GM03348 (cell line): ENCODE measurements around the gene KIN.
A peak's percentile ranks its signal among the peaks of the same experiment; 100 is the strongest.
"Not testable (repeated sequence)": the region's sequence is repeated elsewhere in the genome, so short reads cannot be mapped to it uniquely, and the experiment has no call there.

ENCODE experiments used
- DNase-seq: peaks from one replicate; pipeline ENCODE4 v3.0.0; 2012; ENCODE audit warnings: low spot score

KIN gene, protein sequence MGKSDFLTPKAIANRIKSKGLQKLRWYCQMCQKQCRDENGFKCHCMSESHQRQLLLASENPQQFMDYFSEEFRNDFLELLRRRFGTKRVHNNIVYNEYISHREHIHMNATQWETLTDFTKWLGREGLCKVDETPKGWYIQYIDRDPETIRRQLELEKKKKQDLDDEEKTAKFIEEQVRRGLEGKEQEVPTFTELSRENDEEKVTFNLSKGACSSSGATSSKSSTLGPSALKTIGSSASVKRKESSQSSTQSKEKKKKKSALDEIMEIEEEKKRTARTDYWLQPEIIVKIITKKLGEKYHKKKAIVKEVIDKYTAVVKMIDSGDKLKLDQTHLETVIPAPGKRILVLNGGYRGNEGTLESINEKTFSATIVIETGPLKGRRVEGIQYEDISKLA

DNA sequence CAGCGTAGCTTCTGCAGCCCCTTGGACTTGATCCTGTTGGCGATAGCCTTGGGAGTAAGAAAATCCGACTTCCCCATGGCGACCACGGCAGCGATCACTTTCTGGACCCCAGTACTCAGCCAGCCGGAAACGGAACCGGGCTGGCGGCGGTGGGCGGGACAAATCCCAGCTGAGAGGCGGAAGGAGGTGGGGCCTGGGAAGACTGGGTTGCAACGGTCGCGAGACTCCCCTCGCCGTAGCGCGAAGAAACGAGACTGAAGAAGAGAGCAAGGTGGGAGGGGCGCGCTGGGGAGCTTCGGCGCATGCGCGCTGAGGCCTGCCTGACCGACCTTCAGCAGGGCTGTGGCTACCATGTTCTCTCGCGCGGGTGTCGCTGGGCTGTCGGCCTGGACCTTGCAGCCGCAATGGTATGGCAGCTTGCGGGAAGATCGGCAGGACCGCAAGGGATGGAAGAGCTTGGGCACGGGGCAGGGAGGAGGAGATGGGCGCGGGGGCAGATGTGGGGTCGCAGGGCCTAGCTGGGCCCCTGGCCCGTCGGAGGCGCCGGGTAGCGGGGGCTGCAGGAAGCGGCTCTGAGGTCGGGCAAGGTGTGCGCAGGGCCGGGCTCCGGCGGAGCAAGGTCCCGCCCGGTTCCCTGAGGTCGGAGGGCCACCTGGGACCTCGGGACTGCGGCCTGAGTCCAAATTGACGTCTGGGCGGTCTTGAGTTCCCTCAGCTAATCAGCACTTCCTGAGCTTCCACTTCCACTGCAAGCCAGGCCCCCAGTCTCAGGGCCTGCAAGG is at the start of gene KIN, which contains the start of gene ATP5F1C:
Gene KIN (minus strand): TSS at position 137 of the 782 bp plus-strand sequence. CDS start 60 bp downstream, at position 77.
Gene ATP5F1C (plus strand): TSS at position 321 of the 782 bp plus-strand sequence. CDS start 31 bp downstream, at position 352.
- DNase-seq: peak; percentile 99

DNA sequence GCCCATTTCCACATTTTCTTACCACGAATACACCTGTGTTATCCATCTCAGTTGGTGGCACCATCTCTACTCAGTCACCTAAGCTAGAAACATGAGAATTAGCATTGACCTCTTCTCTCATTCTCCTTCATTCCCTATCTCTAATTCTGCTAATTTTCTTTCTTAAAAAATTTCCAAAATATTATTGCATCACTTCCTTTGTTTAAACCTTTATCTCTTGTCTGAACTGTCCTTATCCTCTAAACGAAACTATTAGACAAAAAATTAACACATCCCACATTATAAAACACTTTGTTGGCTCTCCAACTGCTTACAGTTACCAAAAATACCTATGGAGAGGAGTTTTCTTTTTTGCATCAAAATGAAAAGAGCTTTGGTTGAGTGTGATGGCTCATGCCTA is 48.8 kb upstream of the KIN start:
- no peak for DNase-seq

DNA sequence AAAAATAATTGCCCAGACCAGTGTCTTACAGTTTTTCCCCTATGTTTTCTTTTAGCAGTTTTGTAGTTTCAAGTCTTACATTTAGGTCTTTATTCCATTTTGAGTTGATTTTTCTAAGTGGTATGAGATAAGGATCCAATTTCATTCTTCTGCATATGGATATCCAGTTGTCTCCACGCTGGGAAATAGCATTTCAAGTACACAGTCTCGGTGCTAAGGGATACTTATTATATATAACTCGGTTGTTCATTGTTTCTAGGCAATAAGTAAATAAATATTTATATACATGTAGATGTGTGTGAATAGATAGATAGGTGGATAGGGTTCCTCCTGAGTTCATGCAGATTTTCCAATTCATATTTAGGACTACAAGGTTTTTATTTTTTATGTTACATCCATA is 46.5 kb upstream of the KIN start:
- no peak for DNase-seq

DNA sequence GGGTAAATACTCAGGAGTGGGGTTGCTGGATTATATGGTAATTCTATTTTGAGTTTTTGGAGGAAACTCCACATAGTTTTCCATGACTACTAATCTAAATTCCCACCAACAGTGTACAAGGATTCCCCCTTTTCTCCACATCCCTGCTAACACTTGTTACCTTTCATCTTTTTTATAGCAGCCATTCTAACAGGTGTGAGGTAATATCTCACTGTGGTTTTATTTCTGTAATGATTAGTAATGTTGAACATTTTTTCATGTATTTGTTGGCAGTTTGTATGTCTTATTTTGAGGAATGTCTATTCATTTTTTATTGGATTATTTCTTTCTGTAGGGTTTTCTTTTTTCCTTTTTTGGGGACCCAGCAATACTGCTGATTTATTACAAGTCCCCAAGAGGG is 45.4 kb upstream of the KIN start:
- DNase-seq: no peak

DNA sequence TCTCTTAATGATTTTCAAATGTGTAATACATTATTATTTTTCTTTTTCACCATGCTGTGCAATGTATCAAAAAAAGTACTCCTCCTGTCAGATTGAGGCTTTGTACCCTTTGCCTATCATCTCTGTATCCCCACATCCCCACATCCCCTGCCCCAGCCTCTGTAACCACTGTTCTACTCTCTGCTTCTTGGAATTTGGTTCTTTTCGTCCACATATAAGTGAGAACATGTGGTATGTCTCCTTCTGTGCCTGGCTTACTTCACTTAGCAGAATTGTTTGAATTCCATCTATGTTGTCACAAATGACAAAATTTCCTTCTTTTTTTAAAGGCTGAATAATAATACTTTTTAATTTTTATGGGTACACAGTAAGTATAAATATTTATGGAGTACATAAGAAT is 44.3 kb upstream of the KIN start:
- DNase-seq: peak; percentile 20

DNA sequence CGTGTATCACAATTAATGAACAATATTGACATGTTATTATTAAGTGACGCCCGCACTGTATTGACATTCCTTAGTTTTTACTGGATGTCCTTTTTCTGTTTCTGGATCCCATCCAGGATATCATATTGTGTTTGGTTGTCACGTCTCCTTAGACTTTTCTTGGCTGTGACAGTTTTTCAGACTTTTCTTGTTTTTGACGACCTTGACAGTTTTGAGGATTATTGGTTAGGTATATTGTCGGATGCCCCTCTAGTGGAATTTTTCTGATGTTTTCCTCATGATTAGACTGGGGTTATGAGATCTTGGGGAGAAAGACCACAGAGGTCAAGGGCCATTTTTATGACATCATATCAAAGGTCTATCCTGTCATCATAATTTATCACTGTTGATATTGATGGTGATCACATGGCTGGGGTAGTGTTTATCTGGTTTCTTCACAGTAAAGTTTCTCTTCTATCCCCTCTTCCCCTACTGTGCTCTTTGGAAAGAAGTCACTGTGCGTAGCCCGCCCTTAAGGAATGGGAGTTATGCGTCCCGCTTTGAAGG is 41.6 kb upstream of the KIN start:
- DNase-seq: no peak

DNA sequence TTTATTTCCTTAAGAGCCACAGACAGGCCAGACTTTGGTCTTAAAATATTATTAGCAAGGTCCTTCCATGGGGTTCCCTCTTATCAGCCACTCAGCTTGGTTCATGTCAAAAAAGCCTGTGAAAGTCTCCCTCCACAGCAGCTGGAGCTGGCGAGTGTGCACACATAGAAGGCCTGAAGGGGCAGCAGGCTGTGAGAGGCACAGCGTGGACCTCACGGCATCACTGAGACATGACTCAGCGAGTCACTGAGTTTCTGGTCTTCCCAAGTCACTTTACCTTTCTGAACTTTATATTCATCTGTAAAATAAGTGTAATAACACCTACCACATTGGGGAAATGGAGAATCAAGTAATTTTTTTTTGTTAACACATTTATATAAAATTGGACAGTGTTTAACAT is 39.2 kb upstream of the KIN start:
- no peak for DNase-seq

DNA sequence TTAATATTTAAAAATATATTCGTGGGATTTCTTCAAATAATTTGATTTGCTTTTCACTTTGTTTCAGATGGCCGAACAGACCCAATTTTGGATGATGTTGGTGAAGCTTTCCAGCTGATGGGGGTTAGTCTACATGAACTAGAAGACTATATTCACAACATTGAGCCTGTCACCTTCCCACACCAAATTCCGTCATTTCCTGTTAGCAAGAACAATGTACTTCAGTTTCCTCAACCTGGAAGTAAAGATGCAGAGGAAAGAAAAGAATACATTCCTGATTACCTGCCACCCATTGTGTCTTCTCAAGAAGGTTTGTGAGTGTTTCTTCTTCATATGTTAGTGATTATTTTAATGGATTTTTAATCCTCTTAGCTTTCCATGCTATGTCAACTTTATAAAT is 36.5 kb upstream of the KIN start:
- DNase-seq: no peak

DNA sequence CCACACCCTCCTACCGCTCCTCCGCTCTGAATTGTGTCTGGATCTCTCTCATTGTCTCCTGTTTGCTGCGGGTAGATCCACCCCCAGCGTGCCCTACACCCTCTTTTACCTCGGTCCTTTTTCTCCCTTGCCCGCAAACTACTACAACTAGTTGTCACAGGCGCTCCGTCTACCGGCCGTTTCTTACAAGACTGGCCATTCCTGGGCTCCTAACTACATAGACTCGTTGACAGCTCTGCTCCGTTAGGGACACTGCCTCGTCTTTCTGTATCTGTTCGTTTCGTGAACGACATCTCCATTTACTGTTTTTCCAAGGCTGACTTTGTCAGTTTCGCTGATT is 31.3 kb upstream of the KIN start:
- peak; percentile 66 for DNase-seq

DNA sequence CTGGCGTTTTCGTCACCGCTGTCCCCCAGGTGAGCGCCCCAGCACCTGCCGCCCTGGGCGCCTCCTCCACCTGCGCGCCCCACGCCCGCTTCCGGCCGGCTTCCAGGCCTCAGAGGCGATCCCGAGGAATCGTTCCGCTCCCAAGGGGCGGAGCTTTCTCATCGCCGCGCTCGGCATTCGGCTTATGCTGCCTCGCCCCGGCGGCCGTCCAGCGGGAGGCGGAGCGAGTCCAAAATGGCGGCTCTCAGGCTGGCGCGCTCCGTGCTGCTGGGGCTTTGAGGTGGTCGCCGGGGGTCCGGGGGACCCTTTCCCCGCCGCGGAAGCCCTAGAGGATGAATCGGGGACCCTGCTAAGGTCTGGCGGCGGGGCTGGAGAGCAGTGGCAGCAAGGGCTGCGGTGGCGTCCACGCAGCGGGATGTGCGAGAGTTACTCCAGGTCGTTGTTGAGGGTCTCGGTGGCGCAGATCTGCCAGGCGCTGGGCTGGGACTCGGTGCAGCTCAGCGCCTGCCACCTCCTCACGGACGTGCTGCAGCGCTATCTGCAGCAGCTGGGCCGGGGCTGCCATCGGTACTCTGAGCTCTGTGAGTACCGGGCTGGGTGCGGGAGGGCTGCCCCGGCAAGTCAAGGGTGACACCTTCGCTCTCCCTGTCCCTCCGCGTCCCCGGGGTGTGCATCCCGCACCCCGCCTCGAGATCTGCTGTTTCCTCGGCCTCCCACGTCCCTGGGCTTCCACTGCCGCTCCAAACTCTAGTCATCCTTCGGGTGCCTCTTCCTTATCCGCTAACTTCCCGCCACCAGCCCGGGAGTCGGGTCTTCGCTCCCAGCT is 30.7 kb upstream of the KIN start, which contains the start of gene TAF3:
Gene TAF3 (plus strand): TSS at position 211 of the 826 bp plus-strand sequence. CDS start 205 bp downstream, at position 416.
- DNase-seq: peak; percentile 95

DNA sequence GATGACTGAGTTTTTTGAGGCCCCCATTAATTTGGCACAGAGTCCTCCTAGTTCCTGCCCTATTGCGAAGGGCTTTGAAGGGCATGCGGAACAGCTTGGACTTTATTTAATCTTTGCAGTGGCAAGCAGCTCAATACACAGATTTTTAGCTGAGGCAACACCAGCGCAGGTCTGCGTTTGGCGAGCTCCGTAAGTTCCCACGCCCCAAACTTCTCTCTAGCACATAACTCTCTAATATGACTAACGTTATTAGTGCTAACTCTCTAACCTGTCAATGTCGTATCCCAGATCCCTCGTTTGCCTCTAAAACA is 30.1 kb upstream of the KIN start:
- DNase-seq: peak; percentile 7

DNA sequence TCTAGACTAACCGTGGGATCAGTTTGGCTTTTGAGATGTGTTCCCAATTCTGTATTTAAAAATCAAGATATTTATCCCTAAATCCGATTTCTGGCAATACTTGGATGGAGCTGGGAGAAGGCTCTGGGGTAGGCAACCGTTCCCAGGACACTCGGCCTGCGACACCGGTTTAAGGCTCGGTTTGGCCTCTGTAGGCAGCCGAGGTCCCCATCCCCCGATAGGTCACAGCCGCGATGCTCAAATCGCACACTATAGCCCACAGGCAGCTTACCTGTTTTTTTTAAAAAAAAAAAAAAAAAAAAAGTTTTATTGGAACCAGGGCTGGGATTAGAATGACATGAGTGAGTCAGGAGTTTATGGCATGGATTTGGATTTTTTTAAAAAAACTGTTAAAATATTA is 29.8 kb upstream of the KIN start:
- no peak for DNase-seq

DNA sequence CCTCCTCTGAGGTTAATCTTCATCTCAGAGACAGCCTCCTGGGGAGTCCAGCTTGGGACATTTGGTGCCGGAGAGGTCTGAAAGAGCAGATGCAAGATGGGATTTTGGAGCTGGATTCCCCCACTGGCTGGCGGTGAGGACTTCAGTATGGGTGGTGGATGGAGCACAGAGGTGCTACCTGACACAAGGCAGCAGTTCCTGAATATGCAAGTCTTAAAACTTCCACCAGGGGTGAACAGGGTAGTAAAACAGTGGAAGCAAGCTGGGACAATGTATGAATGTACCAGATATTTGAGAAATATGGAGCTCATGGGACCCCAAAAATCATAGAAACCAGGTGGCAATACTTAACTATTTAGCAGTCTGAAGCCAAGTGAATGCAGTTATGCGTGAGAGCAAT is 25.7 kb upstream of the KIN start:
- no peak for DNase-seq

DNA sequence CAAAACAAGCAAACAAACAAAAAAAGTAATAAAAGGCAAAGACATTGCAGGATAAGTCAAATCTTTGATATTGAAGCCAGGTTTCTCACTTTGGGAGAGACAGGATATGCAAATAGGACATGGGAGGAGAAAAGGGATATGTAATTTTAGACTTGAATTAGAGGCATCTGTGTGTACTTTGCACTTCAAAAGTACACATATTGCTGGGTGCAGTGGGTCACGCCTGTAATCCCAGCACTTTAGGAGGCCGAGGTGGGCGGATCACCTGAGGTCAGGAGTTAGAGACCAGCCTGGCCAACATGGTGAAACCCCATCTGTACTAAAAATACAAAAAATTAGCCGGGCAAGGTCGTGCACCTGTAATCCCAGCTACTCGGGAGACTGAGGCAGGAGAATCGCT is 23.9 kb upstream of the KIN start:
- not testable (repeated sequence) for DNase-seq

DNA sequence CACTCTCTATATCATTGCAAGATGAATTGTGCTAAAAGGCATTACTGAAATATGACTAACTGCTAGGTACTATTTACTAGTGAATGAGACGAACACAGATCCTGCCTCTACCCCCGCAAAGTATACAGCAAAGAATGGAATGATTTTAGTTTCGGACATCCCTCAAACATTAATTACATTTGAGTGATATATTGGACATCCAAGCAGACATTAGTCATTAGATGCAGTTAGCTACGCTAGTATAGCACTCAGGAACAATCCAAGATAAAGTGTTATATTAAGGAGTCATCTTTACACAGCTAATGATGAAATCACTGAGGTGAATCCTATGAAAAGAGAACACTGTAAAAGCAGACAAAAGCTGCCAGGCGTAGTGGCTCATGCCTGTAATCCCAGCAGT is 23.2 kb upstream of the KIN start:
- no peak for DNase-seq

DNA sequence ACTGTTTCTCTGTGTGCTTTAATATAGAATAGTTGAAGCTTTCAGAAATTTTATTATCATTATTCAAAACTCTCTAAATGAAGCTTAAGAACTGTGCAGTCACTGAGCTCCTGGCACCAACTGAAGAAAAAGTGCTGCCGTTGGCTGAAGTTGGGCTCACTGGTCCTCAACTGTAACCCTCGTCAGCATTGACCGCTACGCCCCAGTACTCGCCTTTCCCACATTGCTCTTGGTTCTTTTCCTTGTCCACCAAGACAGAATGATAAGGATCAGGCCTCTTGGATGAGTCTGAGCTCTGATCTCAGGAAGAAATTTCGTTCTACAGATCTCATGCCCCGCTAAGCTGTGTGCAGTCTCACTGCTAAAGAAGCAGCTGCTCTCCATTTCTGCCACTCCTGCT is 22.6 kb upstream of the KIN start:
- DNase-seq: no peak

DNA sequence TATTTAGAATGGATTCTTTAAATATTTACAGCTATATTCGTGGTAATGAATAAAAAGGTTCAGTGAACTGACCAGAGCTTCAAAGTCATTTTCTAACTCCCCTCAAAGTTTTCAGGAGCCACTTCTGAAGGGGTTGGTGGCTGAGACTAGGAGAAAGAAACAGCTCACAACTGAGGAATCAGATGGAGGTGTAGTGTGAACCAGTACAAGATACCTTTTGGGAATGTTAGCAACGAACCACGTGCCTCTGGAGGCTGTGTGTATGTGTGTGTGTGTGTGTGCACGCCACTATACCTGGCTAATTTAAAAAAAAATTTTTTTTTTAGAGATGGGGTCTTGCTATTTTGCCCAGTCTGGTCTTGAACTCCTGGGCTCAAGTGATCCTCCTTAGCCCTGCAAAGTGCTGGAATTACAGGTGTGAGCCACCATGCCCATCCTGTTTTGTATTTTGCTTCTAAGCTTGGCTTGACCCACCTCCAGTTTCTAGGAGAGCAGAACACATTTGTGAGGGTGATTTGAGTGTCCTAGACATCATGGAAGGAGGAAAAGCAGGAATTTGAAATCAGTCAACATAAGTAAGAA is 21.0 kb upstream of the KIN start:
- DNase-seq: no peak

DNA sequence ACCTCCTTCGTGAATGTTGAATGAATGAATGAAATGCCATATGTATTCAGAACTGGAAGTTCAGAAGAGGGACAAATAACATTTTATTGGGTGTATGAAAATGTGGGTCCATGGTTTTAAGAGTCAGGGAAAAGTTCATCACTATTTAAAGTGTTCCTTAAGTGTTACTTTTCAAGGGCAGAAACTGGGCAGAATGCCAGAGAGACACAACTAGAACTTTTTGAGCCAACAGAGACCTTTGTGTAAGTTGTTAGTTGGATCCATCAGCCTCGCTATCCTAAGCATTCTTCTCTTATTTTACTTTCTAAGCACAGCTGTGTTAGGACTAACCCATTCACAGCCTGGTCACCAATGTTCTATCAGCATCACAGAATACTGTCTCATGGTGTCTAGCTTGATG is 16.9 kb upstream of the KIN start:
- no peak for DNase-seq

DNA sequence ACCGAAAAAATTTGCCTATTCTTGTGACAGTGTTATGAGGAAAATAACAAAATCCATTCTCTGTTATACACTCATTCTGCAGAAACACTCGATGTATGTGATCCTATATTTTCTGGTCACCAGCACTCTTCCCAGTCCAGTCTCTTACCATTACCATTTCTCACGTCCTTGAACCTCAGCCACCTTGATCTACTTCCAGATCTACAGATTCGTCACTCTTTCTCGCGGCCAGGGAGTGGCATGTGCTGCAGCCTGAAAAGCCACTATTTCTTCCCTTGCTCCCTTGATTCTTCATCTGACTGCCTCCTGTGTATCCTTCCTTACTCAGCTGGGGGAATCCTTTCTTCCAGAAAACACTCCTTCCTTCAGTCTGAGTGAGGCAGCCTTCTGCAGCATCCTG is 16.4 kb upstream of the KIN start:
- DNase-seq: no peak

DNA sequence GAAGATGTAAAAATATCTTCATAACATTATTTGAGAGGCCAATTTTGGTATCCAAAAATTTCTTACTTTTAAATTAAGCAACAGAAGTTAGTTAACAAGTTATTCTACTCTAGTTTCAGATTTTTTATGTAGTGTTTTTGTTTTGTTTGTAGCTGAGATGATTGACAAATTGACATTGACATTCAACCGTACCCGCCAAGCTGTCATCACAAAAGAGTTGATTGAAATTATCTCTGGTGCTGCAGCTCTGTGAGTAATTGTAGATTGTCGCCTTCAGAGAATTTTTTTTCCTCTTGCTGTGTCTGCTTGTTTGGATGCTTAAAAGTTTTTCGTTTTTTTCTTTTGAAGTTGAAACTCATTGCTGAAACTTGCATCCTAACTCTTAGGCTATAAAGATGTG is 14.8 kb upstream of the KIN start:
- DNase-seq: no peak

DNA sequence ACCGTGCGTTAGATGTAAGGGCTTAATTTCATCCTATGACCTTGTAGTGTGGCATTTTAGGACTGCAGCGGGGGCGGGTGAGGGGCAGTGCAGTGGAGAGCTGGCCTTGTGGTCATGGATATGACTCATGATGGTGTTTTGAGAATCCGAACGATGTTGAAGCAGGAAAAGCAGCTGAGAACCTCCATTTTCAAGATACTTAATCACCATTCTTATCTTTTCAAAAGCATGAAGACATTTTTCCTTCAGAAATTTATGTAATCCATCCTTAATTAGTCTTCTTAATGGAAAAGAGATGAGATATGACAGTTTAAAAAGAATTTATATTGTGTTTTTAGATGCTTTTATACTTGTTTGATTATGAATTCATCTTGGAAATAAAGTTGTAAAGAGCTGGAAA is 9.8 kb upstream of the KIN start:
- peak; percentile 88 for DNase-seq

DNA sequence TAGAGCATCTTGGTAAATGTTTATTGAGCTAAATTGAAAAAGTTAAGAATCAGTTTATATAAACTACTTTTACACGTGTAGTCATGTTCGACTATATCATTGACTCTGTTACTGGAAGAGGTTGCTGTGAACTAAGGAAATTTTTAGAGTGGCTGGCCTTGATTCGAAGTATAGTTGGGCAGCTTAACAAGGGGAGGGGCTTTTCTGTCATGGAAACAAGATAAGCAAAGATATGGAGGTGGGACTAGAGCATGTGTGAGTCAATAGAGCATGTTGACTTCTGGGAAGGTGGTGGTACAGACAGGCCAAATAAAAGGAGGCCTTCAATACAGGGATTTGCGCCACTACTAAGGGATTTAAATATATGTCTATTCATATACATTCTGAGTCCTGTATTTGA is 7.8 kb upstream of the KIN start:
- DNase-seq: no peak
